Renal pelvis (tissue), 4 donors: ENCODE results near the gene HEBP1. TPM values are rescaled to one million over a fixed set of nuclear protein-coding genes. Genes with fewer than 3 reads are reported as not detected.

ENCODE experiments used
- DNase-seq: peaks from one replicate; pipeline ENCODE4 v3.0.0-alpha.2; 2013
- polyA plus RNA-seq, 3 donors: library from polyadenylated mRNA; unstranded; fragments of 120-200 nt; gene quantifications; one replicate each; pipeline ENCODE4 v1.2.1, GENCODE V29; 2013; ENCODE audit not compliant: insufficient read length in 3 of 3

The HEBP1 gene
- polyA plus RNA-seq, 3 donors, result 59.3 to 65.9 (median 63.3) TPM

DNA sequence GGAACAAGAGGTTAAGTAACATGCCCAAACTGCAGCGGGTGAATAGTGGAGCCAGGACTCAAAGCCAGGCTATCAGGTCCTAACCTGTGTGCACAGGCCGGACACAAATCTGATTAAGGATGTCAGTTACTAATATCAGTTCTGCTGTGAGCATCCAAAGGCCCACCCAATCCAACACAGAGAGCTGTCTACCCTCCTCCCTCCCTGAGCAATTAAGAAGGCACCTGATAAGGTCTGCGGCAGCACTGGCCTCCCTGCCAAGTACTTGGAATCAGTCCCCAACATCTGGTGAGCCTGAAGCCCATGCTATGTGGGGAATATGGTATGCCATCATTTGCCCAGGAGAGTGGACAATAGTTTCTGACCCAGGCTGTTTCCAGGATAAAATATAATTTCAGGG lies 3.9 kb downstream of the HEBP1 start:
- no peak for DNase-seq

DNA sequence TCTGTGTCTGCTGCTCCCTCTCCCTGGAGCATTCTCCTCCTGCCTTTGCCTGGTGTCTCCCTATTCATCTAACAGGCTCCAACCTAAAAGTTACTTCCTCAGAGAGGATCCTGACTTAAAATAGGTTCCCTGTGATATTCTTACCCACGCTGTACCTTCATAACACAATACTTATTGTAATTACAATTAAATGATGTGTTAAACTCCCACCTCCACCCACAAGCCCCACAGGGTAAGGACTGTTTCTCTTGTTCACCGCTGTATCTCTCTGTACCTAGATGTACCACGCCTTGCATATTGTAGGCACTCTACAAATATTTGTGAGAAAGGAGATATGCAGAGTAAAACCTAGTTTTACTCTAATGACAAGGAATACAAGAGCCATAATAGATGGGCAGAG lies 5.0 kb downstream of the HEBP1 start:
- DNase-seq, result no peak

- DNase-seq, result no peak
Observed at GRCh38 chr12:12993367-12993766, 6.7 kb downstream of the HEBP1 start.

- peak; percentile 63 for DNase-seq
Observed at GRCh38 chr12:12992418-12993130, 7.5 kb downstream of the HEBP1 start.

DNA sequence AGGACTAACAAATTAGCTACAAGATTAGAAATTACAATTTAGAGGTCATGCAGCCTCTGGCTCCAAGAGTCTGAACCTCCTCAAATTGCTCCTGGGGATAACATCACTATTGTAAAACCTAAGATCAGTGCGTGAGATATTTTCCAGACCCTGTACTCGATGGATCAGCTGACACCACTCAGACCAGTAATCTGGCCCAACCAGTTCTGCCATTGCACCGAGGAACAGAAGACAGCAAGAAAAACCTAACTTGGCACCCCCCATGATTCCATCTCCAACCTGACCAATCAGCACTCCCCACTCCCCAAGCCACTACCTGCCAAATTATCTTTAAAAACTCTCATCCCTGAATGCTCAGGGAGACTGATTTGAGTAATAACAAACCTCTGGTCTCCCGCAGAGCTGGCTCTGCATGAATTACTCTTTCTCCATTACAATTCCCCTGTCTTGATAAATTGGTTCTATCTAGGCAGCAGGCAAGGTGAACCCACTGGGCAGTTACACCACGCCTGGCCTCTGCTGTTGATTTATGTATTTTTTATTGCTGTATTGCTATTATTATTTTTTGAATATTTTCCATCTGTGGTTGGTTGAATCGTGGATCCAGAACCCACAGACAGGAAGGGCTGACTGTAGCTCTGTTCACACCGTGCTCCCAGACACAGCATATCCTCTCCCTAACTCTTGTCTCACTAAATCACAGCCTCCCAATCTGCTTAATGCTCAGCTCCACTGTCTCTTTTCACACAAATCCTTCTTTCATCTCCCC lies 9.2 kb downstream of the HEBP1 start:
- DNase-seq, result no peak

DNA sequence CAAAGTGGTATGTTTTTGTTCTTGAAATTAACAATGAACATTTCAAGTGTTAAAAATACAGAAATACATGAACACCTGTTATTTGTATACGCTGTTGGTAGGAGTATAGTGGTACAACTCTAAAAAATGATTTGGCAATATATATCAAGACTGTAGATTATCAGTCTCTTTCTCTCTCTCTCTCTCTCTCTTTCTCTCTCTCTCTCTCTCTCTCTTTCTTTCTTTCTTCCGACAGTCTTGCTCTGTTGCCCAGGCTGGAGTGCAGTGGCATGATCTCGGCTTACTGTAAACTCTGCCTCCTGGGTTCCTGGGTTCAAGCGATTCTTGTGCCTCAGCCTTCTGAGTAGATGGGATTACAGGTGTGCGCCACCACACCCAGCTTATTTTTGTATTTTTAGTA lies 12.6 kb downstream of the HEBP1 start:
- no peak for DNase-seq

- no peak for DNase-seq
Observed at GRCh38 chr12:12986775-12987331, 13.2 kb downstream of the HEBP1 start.

DNA sequence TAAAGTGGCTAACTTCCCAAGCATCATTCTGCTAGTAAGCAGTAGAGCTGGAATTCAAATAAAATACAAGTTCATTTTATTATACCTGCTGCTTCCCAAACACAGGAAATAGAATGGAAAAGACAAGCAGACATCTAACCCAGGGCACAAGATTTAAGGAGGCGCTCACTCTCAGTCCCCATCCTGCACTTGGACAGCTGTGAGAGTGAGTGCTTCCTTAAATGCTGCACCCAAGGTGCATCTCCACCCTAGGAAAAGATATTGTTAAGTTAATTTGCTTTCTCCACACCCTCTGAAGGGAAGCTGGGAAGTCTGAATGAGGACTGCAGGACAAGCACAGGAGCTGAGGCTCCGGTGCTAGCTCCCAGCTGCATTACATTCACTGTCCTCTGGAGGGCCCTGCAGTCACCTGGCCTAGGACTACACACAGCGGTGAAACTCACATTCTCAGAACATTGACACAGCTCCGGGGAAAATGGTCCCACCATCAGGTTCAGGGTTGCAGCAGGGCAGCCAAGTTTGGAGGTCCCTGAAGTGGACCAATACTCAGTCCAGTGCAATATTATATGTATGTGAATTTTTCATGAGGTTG lies 14.2 kb downstream of the HEBP1 start:
- DNase-seq, result no peak

DNA sequence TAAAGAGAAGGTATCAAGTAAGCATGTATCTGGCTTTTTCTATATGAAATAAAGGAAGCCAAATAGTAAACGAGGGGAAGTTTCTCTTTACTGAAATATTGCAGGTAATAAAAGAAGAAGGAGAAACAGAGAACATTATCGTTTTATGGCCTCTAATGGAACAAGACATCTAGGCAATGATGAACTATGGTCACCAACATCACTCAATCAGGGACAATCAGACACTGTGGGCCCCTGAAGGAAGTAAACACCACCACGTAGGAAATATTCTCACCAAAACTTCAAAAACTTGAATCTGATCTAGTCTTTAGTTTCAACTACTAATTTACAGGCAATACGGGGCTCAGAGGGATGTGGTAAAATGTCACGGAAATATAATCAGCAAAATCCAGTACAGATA lies 15.9 kb downstream of the HEBP1 start:
- no peak for DNase-seq

- DNase-seq, result peak; percentile 41
Observed at GRCh38 chr12:12983420-12984035, 16.5 kb downstream of the HEBP1 start.

GRCh38 chr12:12982331-12982730 lies 17.7 kb downstream of the HEBP1 start:
- DNase-seq, result no peak

DNA sequence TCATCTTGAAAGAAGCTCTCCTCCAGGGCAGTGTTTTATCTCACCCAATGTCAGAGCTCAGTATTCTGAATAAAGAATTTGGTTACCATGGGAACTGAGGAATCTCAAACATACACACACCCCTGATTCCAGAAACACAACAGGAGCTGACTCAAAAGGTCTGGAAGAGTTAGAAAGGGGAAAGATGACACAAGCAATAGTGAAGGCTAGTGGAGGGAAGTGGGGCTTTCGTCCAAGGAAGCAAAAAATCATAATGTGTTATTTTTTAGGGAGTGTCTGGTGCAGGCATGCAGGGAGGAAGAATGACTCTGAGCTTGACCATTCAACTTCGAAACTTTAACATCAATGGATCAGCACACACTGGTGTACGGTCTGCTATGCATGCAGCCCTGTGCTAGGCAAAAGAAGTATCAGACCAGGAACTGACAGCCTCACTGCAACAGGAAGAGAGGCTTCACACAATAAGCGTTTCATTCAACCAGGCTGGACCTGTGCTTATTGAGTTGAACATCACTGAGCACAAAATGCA lies 20.3 kb downstream of the HEBP1 start:
- peak; percentile 42 for DNase-seq

- DNase-seq, result no peak
Observed at GRCh38 chr12:12979126-12979525, 20.9 kb downstream of the HEBP1 start.

DNA sequence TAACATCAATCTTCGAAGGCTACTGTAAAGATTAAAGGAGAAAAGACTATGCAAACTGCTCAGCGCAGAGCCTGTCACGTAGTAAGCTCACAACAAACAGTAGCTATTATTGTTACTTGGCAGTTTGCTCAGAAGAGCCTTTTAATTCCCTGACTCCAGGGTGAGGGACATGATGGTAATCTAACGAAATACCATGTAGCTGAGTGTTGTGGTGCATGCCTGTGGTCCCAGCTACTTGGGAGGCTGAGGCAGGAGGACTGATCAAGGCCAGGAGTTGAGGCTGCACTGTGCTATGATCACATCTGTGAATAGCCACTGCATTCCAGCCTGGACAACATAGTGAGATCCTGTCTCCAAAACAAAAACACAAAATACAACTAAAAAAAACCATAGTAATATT lies 22.8 kb downstream of the HEBP1 start:
- no peak for DNase-seq

GRCh38 chr12:12976366-12976765 lies 23.7 kb downstream of the HEBP1 start:
- DNase-seq, result no peak

- DNase-seq, result no peak
Observed at GRCh38 chr12:12975322-12976077, 24.6 kb downstream of the HEBP1 start.

- no peak for DNase-seq
Observed at GRCh38 chr12:12974211-12974610, 25.9 kb downstream of the HEBP1 start.

DNA sequence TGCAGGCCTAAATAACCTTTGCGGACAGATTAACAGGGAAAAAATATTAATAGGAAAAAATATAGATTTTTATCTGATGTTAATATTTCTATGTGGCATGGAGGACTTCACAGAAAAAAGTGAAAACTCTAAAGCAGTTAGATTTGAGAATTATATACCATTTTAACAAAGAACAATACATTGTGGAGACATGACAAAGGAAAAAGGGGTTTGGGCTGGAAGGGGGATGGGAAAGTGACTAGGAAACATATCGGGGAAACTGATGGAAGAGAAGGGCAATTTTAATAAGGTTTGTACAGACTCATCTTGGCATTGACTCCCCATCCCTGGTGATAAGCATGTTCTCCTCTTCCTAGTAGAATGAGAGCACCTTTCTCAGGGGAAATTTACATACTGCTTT lies 27.0 kb downstream of the HEBP1 start:
- no peak for DNase-seq

GRCh38 chr12:12965836-12966235 lies 34.2 kb downstream of the HEBP1 start:
- DNase-seq, result no peak

DNA sequence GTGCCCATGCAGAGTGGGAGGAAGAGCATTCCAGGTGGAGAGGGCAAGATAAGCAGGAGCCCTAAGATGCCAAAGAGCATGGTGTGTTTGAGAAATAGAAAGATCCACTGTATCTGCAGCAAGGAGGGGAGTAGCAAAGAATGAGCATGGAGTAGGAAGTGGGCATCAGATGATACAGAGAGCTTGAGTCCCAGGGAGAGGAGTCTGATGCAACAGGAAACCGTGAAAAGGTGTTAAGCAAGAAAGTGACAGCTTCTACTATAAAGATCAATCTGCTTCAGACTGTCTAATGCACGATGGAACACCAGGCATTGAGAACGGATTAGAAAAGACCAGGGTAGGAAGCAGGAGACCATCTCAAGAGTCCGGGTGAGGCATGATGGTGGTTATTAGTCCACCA lies 35.8 kb downstream of the HEBP1 start:
- DNase-seq, result no peak

- DNase-seq, result no peak
Observed at GRCh38 chr12:12960639-12961209, 39.3 kb downstream of the HEBP1 start.
